Breast epithelium (tissue), 3 donors: Measurements from ENCODE around the gene NELL1.

Experiments
- CTCF ChIP-seq, 3 donors: fragments of 450-650 bp; IDR thresholded peaks; one replicate each; pipeline ENCODE4 v1.5.1; 2016 to 2017; ENCODE audit warnings: antibody characterized with exemption in 3 of 3, mild to moderate bottlenecking in 3 of 3, moderate library complexity in 3 of 3
- POLR2A ChIP-seq: fragments of 450-650 bp; IDR thresholded peaks from one replicate; pipeline ENCODE4 v1.6.1; 2016; ENCODE audit warnings: antibody characterized with exemption, mild to moderate bottlenecking, moderate library complexity
- POLR2AphosphoS5 ChIP-seq, 3 donors: sonication (generic); formaldehyde crosslinking; IDR thresholded peaks; one replicate each; pipeline ENCODE4 v1.6.1; 2017; ENCODE audit warnings: antibody characterized with exemption in 3 of 3

- no peak for TF ChIP-seq CTCF (IDR thresholded peaks at IDR 0.05)
- TF ChIP-seq POLR2AphosphoS5 (IDR thresholded peaks at IDR 0.05), result no peak
- TF ChIP-seq POLR2A, result no peak
Measured at GRCh38 chr11:21179770-21180169, 510.4 kb downstream of the NELL1 start.
